BE2C (cell line): Measurements from ENCODE around the gene YIF1A.

Experiments
- DNase-seq: peaks from one replicate; pipeline ENCODE4 v3.0.0-alpha.2; 2020
- H3K27me3 ChIP-seq: fragments of 250-450 bp; sonication (Bioruptor Pico); 2 replicates; pipeline ENCODE4 v1.5.1; 2020; ENCODE audit warnings: mild to moderate bottlenecking
- H3K36me3 ChIP-seq: fragments of 250-450 bp; sonication (Bioruptor Pico); 2 replicates; pipeline ENCODE4 v1.5.1; 2020; ENCODE audit warnings: mild to moderate bottlenecking
- H3K4me1 ChIP-seq: fragments of 250-450 bp; sonication (Bioruptor Pico); 2 replicates; pipeline ENCODE4 v1.5.1; 2020
- H3K4me3 ChIP-seq: 2 replicates; pipeline ENCODE4 v1.5.1; 2011; ENCODE audit warnings: low read depth, low read length
- H3K9me3 ChIP-seq: fragments of 250-450 bp; sonication (Bioruptor Pico); 2 replicates; pipeline ENCODE4 v1.5.1; 2020
- TF ChIP-seq, protein P1 (sequence below): IDR thresholded peaks from 2 replicates; pipeline ENCODE4 v1.5.1; 2012; ENCODE audit warnings: mild to moderate bottlenecking, low read depth, low read length

YIF1A gene

DNA sequence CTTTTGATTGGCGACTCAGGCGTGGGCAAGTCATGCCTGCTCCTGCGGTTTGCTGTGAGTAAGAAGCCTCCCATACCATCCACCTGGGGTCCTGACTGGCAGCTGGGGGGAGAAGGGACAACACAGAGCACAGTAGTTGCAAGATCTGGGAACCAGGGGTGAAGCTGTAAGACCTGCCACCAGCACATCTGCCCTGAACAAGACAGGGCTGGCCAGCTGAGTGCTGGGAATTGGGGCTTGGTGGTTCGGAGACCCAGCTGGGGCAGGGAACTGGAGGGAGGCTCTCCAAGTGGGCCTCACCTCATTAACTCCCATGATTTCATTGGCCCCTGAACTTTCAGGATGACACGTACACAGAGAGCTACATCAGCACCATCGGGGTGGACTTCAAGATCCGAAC is 17.1 kb downstream of the YIF1A start:
- H3K36me3 ChIP-seq, result peaks cover 46% of the 10 kb centered on the region
- H3K9me3 ChIP-seq, result no peaks in the 10 kb centered on the region
- H3K27me3 ChIP-seq, result no peaks in the 10 kb centered on the region
- no peak overlapping the region for H3K4me3 ChIP-seq
- no peak for DNase-seq
- H3K4me1 ChIP-seq, result no peaks in the 10 kb centered on the region; the same call in 1 of the 2 replicates
- TF ChIP-seq, protein P1, sequence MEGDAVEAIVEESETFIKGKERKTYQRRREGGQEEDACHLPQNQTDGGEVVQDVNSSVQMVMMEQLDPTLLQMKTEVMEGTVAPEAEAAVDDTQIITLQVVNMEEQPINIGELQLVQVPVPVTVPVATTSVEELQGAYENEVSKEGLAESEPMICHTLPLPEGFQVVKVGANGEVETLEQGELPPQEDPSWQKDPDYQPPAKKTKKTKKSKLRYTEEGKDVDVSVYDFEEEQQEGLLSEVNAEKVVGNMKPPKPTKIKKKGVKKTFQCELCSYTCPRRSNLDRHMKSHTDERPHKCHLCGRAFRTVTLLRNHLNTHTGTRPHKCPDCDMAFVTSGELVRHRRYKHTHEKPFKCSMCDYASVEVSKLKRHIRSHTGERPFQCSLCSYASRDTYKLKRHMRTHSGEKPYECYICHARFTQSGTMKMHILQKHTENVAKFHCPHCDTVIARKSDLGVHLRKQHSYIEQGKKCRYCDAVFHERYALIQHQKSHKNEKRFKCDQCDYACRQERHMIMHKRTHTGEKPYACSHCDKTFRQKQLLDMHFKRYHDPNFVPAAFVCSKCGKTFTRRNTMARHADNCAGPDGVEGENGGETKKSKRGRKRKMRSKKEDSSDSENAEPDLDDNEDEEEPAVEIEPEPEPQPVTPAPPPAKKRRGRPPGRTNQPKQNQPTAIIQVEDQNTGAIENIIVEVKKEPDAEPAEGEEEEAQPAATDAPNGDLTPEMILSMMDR, result no peak

DNA sequence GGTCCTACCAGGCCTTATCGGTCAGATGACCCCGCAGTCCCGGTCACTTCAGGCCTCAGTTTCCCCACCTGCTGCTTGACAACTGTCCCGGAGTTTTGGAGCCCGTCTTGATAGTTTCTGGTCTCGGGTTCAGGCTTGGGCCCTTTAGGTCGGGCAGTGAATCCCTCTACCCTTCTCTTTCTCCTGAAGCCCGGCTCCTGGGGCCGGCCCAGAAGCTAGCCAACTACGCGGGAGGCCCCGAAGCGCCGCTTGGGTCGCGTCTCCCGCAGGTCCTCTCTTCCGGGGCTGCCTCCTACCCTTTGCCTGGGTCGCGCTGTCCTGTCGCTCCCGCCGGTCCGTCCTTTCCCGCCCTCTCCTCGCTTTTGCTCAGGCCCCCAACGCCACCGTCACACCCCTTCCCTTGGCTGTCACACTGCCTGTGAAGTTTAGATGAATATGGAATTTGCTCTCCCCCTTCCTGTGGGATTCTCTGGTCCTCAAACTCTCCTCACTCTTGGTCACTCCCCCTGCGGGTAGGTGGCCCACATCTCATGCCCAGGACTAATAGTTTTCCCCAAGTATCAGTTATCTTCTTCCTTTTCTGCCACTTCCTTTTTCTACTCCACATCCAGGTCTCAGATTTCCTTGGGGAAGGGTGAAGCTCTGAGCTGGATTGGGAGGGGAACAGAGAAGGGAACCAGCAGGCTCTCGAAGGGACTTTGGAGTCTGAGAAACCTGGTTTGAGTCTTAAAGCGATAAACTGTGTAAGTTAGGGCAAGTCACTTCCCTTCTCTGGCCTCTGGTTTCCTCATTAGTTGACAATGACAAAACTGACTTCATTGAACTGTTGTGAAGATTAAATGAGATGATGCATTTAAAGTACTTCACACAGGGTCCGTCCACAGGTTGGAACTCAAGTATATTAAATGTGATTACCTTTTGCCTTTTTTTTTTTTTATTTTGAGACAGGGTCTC is 19.7 kb downstream of the YIF1A start:
- TF ChIP-seq, protein P1, result 0 out of 2 replicates have a peak, but pooled peaks have one; percentile 25

DNA sequence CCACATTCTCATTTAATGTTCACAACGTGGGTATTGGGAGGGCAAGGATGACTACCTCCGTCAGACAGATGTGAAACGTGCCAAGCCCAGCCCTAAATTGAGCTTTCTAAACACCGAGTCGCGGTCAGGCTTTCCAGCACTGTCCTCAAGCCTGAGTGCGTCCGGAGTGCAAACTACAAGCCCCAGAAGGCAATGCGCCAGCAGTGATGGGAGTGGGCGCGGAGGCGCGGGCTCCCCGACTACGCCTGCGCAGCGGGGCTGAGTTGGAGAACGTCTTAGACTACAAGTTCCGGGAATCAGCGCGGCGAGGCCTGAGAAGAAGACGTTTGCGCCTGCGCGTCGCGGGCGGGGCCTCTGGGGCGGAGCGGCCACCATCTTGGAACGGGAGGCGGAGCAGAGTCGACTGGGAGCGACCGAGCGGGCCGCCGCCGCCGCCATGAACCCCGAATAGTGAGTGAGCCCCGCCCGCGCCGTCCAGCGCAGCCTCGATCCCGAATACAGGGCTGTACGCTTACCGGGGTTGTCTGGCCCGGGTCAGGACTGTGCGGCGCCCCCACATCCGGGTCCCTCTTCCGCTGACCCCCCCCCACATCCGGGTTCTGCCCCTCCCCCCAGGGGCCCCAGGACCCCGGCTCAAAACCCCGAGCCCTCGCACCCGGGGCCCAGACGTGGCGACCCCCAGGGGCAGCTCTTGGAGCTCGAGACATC is 20.5 kb downstream of the YIF1A start, which contains the start of gene RAB1B:
Gene RAB1B (plus strand): TSS at position 396 of the 708 bp plus-strand sequence. CDS start 41 bp downstream, at position 437.
- H3K4me3 ChIP-seq, result peak within 1 kb of the TSS; percentile 97
- DNase-seq, result peak; percentile 100
- H3K9me3 ChIP-seq, result no peaks in the 10 kb centered on the region
- H3K27me3 ChIP-seq, result no peaks in the 10 kb centered on the region
- no peaks in the 10 kb centered on the region; the same call in 1 of the 2 replicates for H3K4me1 ChIP-seq
- peaks cover 24% of the 10 kb centered on the region for H3K36me3 ChIP-seq
- TF ChIP-seq, protein P1, result no peak

More for the DNA sequence above, 19.7 kb downstream of the YIF1A start:
- H3K9me3 ChIP-seq, result no peaks in the 10 kb centered on the region
- peak overlapping the region; percentile 97 for H3K4me3 ChIP-seq
- no peaks in the 10 kb centered on the region; the same call in 1 of the 2 replicates for H3K4me1 ChIP-seq
- H3K36me3 ChIP-seq, result peaks cover 33% of the 10 kb centered on the region
- no peak for DNase-seq
- H3K27me3 ChIP-seq, result no peaks in the 10 kb centered on the region

DNA sequence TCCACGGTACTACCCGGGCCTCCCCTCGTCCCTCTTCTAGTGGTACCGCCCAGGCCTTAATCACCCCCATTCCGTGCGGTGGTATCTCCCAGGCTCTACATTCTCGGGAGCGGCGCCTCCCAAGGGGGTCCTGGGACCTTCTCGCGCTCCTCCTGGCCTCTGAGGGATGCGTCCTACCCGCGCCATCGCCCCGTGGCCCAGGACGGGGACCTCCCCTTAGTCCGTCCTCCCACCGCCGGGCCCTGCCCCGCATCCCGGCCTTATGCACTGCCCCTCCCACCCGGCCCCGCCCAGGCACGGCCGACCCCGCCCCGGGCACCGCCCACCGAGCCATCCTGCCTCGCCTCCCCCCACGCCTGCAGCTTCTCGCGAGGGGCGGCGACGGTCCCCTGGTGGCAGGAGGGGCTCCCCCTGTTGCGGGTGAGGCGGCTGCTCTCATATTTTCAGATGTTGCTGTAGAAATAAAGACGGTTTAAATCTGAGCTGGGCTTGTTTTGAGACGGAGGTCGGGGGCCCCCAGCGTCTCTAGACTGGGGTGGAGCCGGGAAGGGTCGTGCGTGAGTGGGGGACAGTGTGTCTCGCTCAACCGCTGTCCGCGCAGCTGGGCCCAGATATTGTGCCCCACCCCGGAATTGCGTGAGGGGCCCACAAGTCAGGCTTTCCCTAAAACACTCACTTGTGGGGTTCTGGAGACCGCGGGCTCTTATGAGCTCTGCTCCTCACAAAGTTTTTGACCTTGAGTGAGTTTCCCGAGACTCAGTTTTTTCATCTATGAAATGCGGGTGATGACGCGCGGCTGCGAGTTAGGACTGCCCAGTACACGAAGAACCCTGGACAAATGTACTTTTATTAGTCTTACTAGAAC is 21.3 kb downstream of the YIF1A start:
- H3K27me3 ChIP-seq, result no peaks in the 10 kb centered on the region
- TF ChIP-seq, protein P1, result peak; percentile 29
- no peaks in the 10 kb centered on the region; the same call in 1 of the 2 replicates for H3K4me1 ChIP-seq
- peak overlapping the region; percentile 97 for H3K4me3 ChIP-seq
- H3K9me3 ChIP-seq, result no peaks in the 10 kb centered on the region
- DNase-seq, result peak; percentile 96
- H3K36me3 ChIP-seq, result peaks cover 17% of the 10 kb centered on the region

DNA sequence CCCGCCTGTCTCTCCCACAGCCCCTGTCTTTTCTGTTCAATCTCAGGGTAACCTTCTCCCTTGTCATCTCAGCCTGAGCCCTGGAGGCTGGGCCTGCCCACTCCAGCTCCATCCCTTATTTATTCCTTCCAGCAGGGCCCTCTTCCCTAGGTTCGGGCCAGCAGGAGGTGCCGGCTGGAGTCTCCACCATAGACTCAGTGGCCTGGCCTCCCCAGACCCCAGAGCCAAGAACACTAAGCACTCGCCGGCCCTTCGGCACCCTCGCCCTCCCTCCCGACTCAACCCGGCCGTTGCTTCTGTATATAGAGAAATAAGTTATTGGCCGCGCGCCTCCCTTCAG is 21.9 kb downstream of the YIF1A start:
- peak overlapping the region; percentile 97 for H3K4me3 ChIP-seq
- H3K36me3 ChIP-seq, result peaks cover 15% of the 10 kb centered on the region
- TF ChIP-seq, protein P1, result no peak
- DNase-seq, result no peak
- H3K4me1 ChIP-seq, result no peaks in the 10 kb centered on the region; the same call in 1 of the 2 replicates
- H3K9me3 ChIP-seq, result no peaks in the 10 kb centered on the region
- no peaks in the 10 kb centered on the region for H3K27me3 ChIP-seq
